Liver (tissue), 9 donors: ENCODE measurements around the gene APOL4. TPM values are rescaled to one million over a fixed set of nuclear protein-coding genes. Genes with fewer than 3 reads are reported as not detected.

ENCODE experiments used
- DNase-seq: peaks from one replicate; pipeline ENCODE4 v3.0.0-alpha.2; 2017; ENCODE audit warnings: low spot score
- H3K27ac ChIP-seq, 2 donors: one replicate each; pipeline ENCODE4 v1.7.0; 2013; ENCODE audit warnings: inconsistent platforms in 2 of 2, low read length in 2 of 2, control low read depth in 1 of 2, low read depth in 1 of 2, mild to moderate bottlenecking in 1 of 2
- H3K27me3 ChIP-seq, 4 donors: one replicate each; pipeline versions ENCODE4 v1.6.1 to v1.7.0; 2013; ENCODE audit warnings: low read length in 3 of 4, inconsistent platforms in 1 of 4, mild to moderate bottlenecking in 1 of 4, moderate library complexity in 1 of 4; ENCODE audit not compliant: control insufficient read depth in 4 of 4, insufficient read depth in 4 of 4
- H3K36me3 ChIP-seq, 4 donors: one replicate each; pipeline versions ENCODE4 v1.6.1 to v1.7.0; 2013; ENCODE audit warnings: low read length in 3 of 4, mild to moderate bottlenecking in 3 of 4, low read depth in 1 of 4, moderate library complexity in 1 of 4; ENCODE audit not compliant: control insufficient read depth in 4 of 4, insufficient read depth in 3 of 4
- H3K4me1 ChIP-seq, 4 donors: one replicate each; pipeline versions ENCODE4 v1.6.1 to v1.7.0; 2013; ENCODE audit warnings: low read length in 3 of 4, mild to moderate bottlenecking in 3 of 4, moderate library complexity in 1 of 4; ENCODE audit not compliant: control insufficient read depth in 4 of 4, insufficient read depth in 4 of 4
- H3K4me3 ChIP-seq, 3 donors: one replicate each; pipeline versions ENCODE4 v1.6.1 to v1.7.0; 2013; ENCODE audit warnings: low read length in 3 of 3, control low read depth in 1 of 3, low read depth in 1 of 3, mild to moderate bottlenecking in 1 of 3
- H3K9ac ChIP-seq, 2 donors: one replicate each; pipeline ENCODE4 v1.7.0; 2013; ENCODE audit warnings: low read length in 2 of 2, mild to moderate bottlenecking in 2 of 2, moderate library complexity in 2 of 2, control low read depth in 1 of 2, low read depth in 1 of 2
- H3K9me3 ChIP-seq, 4 donors: one replicate each; pipeline versions ENCODE4 v1.6.1 to v1.7.0; 2013; ENCODE audit warnings: low read length in 3 of 4; ENCODE audit not compliant: control insufficient read depth in 4 of 4
- EGR1 ChIP-seq, 2 donors: IDR thresholded peaks; 2 replicates each; pipeline ENCODE4 v1.6.1; 2016 to 2018; ENCODE audit warnings: antibody characterized with exemption in 2 of 2, low read depth in 2 of 2
- FOXA1 ChIP-seq: IDR thresholded peaks from 2 replicates; pipeline ENCODE4 v1.6.1; 2016; ENCODE audit warnings: antibody characterized with exemption
- FOXA2 ChIP-seq: IDR thresholded peaks from 2 replicates; pipeline ENCODE4 v1.6.1; 2016; ENCODE audit warnings: antibody characterized with exemption
- GABPA ChIP-seq, 2 donors: IDR thresholded peaks in 1 of 2; conservative IDR thresholded peaks in 1 of 2; 2 replicates each; pipeline ENCODE4 v1.6.1; 2016; ENCODE audit warnings: antibody characterized with exemption in 2 of 2, mild to moderate bottlenecking in 1 of 2, moderate library complexity in 1 of 2
- HNF4A ChIP-seq, 2 donors: conservative IDR thresholded peaks; 2 replicates each; pipeline ENCODE4 v1.6.1; 2016; ENCODE audit warnings: antibody characterized with exemption in 2 of 2, mild to moderate bottlenecking in 2 of 2
- HNF4G ChIP-seq: IDR thresholded peaks from 2 replicates; pipeline ENCODE4 v1.6.1; 2016; ENCODE audit warnings: antibody characterized with exemption
- JUND ChIP-seq, 2 donors: IDR thresholded peaks; 2 replicates each; pipeline ENCODE4 v1.6.1; 2016; ENCODE audit warnings: antibody characterized with exemption in 2 of 2
- NR2F2 ChIP-seq: IDR thresholded peaks from 2 replicates; pipeline ENCODE4 v1.6.1; 2016; ENCODE audit warnings: antibody characterized with exemption
- RAD21 ChIP-seq, 2 donors: IDR thresholded peaks; 2 replicates each; pipeline ENCODE4 v1.6.1; 2016; ENCODE audit warnings: antibody characterized with exemption in 2 of 2, mild to moderate bottlenecking in 2 of 2
- RXRA ChIP-seq, 2 donors: IDR thresholded peaks; 2 replicates each; pipeline ENCODE4 v1.6.1; 2017 to 2018; ENCODE audit warnings: antibody characterized with exemption in 2 of 2, mild to moderate bottlenecking in 1 of 2
- SP1 ChIP-seq: IDR thresholded peaks from 2 replicates; pipeline ENCODE4 v1.6.1; 2018; ENCODE audit warnings: antibody characterized with exemption, mild to moderate bottlenecking
- TAF1 ChIP-seq: conservative IDR thresholded peaks from 2 replicates; pipeline ENCODE4 v1.6.1; 2016; ENCODE audit warnings: antibody characterized with exemption, mild to moderate bottlenecking
- YY1 ChIP-seq: IDR thresholded peaks from 2 replicates; pipeline ENCODE4 v1.6.1; 2016; ENCODE audit warnings: antibody characterized with exemption, mild to moderate bottlenecking
- WGBS: extraction: QIAGEN DNeasy Blood & Tissue Kit; methylation state at CpG from one replicate; pipeline ENCODE4 v1.1.7; 2013; 5-methylcytosine and 5-hydroxymethylcytosine counted together
- polyA plus RNA-seq, 2 donors: library from polyadenylated mRNA; stranded (reverse) in 1 of 2; unstranded in 1 of 2; fragments of 200-250 nt in 1 of 2; fragments of >200 nt in 1 of 2; fragmentation: Nextera tagmentation in 1 of 2; extraction: Ambion mirVana in 1 of 2; gene quantifications; one replicate each; pipeline versions ENCODE4 v1.2.1 to v1.2.3, GENCODE V29; 2013 to 2015
- total RNA-seq, 2 donors: library from RNA; depleted of rRNA; stranded (reverse); fragments of >200 nt; gene quantifications; one replicate each; pipeline ENCODE4 v1.2.3, GENCODE V29; 2014
- TF ChIP-seq, protein P1 (sequence below): IDR thresholded peaks from 2 replicates; pipeline ENCODE4 v1.6.1; 2016; ENCODE audit warnings: antibody characterized with exemption
- TF ChIP-seq, protein P2 (sequence below): IDR thresholded peaks from 2 replicates; pipeline ENCODE4 v1.6.1; 2016; ENCODE audit warnings: antibody characterized with exemption
- TF ChIP-seq, protein P3 (sequence below): IDR thresholded peaks from 2 replicates; pipeline ENCODE4 v1.6.1; 2016; ENCODE audit warnings: antibody characterized with exemption
- TF ChIP-seq, protein P4 (sequence below): fragments of 150-350 bp; IDR thresholded peaks from 2 replicates; pipeline ENCODE4 v1.5.1; 2017; ENCODE audit warnings: improper control_type of control experiment, low read depth, low read length; ENCODE audit not compliant: missing input control
- TF ChIP-seq, protein P5 (sequence below): IDR thresholded peaks from 2 replicates; pipeline ENCODE4 v1.6.1; 2016; ENCODE audit warnings: antibody characterized with exemption, mild to moderate bottlenecking
- donor health status: healthy.
- donor health status: healthy.
- donor health status: healthy.
- donor health status: healthy.
- donor health status: healthy.

APOL4 gene
- total and polyA plus RNA-seq, 4 donors: 0.59 to 2.3 (median 1.8) TPM

DNA sequence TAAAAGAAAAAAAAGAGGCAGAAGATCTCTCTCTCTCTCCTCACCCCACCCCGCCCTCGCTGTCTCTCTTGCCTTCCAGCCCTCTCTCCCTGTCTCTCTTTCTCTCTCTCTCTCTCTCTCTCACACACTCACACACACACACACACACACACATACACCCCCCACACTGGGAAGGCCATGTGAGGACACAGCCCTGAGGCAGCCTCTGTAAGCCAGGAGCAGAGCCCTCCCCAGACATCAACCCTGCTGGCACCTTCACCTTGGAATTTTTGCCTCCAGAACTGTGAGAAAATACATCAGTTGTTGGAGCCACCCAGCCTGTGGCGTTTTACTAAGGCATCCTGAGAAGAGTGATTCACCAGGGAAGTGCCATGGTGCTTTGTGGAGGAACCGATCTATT, 55.7 kb downstream of the APOL4 start:
- Histone ChIP-seq H3K27ac (no peak overlapping the region), H3K9ac (no peak overlapping the region), H3K36me3 (peaks cover 0 to 23% (median 10%) of the 10 kb centered on the region in 4 donors), H3K9me3 (no peaks in the 10 kb centered on the region), H3K27me3 (no peaks in the 10 kb centered on the region), H3K4me3 (no peak overlapping the region), H3K4me1 (peaks cover 5 to 57% (median 42%) of the 10 kb centered on the region in 4 donors)
- TF ChIP-seq RXRA (IDR thresholded peaks at IDR 0.05) (peak in 1 of 2 donors; percentile 29), JUND (IDR thresholded peaks at IDR 0.05) (no peak), YY1 (no peak), HNF4G (no peak)
- DNase-seq: no peak
- WGBS: 78% methylated on average over 4 of the region's 4 CpGs

DNA sequence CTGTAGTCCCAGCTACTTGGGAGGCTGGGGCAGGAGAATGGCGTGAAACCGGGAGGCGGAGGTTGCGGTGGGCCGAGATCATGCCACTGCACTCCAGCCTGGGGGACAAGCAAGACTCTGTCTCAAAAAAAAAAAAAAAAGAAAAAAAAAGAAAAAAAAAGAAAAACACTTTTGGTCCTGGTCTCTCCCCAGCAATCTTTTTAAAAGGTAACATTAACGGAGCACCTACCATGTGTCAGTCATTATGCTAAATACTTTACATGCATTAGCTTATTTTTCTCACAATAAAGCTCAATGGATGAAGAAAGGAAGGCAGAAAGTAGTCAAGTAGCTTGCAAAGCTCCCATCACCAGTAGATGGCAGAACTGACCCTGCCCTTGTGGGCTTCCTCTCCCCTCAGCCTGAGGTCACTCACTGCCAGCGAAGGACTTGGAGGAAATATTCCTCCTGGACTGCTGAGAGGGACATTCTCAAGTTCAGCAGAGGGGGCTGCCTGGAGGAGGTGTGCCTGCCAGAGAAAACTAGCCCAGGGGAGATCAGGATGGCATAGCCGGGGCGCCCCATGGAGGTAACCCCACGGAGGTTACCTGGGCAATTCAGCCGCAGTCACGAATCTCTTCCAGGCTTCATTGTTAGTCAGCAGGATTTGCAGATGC, 56.6 kb downstream of the APOL4 start:
- whole genome bisulfite sequencing: 55% methylated on average over 12 of the region's 12 CpGs
- no peaks in the 10 kb centered on the region for H3K9me3 ChIP-seq
- peaks cover 0 to 31% (median 12%) of the 10 kb centered on the region in 4 donors for H3K36me3 ChIP-seq
- H3K4me3 ChIP-seq: no peak overlapping the region
- peak overlapping the region in 1 of 2 donors; percentile 28 for H3K27ac ChIP-seq
- H3K9ac ChIP-seq: no peak overlapping the region
- H3K4me1 ChIP-seq: peaks cover 5 to 52% (median 40%) of the 10 kb centered on the region in 4 donors
- no peak for DNase-seq
- no peak for TF ChIP-seq GABPA (IDR thresholded peaks at IDR 0.05 in 1 of 2, conservative IDR thresholded peaks at IDR 0.05 in 1 of 2)
- no peak for TF ChIP-seq YY1
- TF ChIP-seq NR2F2: peak; percentile 68
- peak; percentile 25 for TF ChIP-seq HNF4G
- peak; percentile 96 to 97 for TF ChIP-seq RAD21 (IDR thresholded peaks at IDR 0.05)
- TF ChIP-seq, protein P1, sequence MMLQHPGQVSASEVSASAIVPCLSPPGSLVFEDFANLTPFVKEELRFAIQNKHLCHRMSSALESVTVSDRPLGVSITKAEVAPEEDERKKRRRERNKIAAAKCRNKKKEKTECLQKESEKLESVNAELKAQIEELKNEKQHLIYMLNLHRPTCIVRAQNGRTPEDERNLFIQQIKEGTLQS: no peak
- TF ChIP-seq TAF1: no peak
- TF ChIP-seq FOXA1: no peak
- TF ChIP-seq, protein P2, sequence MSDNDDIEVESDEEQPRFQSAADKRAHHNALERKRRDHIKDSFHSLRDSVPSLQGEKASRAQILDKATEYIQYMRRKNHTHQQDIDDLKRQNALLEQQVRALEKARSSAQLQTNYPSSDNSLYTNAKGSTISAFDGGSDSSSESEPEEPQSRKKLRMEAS: no peak
- TF ChIP-seq, protein P3, sequence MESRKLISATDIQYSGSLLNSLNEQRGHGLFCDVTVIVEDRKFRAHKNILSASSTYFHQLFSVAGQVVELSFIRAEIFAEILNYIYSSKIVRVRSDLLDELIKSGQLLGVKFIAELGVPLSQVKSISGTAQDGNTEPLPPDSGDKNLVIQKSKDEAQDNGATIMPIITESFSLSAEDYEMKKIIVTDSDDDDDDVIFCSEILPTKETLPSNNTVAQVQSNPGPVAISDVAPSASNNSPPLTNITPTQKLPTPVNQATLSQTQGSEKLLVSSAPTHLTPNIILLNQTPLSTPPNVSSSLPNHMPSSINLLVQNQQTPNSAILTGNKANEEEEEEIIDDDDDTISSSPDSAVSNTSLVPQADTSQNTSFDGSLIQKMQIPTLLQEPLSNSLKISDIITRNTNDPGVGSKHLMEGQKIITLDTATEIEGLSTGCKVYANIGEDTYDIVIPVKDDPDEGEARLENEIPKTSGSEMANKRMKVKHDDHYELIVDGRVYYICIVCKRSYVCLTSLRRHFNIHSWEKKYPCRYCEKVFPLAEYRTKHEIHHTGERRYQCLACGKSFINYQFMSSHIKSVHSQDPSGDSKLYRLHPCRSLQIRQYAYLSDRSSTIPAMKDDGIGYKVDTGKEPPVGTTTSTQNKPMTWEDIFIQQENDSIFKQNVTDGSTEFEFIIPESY: no peak
- TF ChIP-seq, protein P4, sequence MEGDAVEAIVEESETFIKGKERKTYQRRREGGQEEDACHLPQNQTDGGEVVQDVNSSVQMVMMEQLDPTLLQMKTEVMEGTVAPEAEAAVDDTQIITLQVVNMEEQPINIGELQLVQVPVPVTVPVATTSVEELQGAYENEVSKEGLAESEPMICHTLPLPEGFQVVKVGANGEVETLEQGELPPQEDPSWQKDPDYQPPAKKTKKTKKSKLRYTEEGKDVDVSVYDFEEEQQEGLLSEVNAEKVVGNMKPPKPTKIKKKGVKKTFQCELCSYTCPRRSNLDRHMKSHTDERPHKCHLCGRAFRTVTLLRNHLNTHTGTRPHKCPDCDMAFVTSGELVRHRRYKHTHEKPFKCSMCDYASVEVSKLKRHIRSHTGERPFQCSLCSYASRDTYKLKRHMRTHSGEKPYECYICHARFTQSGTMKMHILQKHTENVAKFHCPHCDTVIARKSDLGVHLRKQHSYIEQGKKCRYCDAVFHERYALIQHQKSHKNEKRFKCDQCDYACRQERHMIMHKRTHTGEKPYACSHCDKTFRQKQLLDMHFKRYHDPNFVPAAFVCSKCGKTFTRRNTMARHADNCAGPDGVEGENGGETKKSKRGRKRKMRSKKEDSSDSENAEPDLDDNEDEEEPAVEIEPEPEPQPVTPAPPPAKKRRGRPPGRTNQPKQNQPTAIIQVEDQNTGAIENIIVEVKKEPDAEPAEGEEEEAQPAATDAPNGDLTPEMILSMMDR: peak; percentile 82
- no peak for TF ChIP-seq EGR1 (IDR thresholded peaks at IDR 0.05; ENCODE audit: low read depth in 2 of 2)
- TF ChIP-seq FOXA2: no peak
- TF ChIP-seq JUND (IDR thresholded peaks at IDR 0.05): no peak
- peak; percentile 12 to 40 for TF ChIP-seq HNF4A (conservative IDR thresholded peaks at IDR 0.05)
- no peak for TF ChIP-seq SP1
- TF ChIP-seq, protein P5, sequence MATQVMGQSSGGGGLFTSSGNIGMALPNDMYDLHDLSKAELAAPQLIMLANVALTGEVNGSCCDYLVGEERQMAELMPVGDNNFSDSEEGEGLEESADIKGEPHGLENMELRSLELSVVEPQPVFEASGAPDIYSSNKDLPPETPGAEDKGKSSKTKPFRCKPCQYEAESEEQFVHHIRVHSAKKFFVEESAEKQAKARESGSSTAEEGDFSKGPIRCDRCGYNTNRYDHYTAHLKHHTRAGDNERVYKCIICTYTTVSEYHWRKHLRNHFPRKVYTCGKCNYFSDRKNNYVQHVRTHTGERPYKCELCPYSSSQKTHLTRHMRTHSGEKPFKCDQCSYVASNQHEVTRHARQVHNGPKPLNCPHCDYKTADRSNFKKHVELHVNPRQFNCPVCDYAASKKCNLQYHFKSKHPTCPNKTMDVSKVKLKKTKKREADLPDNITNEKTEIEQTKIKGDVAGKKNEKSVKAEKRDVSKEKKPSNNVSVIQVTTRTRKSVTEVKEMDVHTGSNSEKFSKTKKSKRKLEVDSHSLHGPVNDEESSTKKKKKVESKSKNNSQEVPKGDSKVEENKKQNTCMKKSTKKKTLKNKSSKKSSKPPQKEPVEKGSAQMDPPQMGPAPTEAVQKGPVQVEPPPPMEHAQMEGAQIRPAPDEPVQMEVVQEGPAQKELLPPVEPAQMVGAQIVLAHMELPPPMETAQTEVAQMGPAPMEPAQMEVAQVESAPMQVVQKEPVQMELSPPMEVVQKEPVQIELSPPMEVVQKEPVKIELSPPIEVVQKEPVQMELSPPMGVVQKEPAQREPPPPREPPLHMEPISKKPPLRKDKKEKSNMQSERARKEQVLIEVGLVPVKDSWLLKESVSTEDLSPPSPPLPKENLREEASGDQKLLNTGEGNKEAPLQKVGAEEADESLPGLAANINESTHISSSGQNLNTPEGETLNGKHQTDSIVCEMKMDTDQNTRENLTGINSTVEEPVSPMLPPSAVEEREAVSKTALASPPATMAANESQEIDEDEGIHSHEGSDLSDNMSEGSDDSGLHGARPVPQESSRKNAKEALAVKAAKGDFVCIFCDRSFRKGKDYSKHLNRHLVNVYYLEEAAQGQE: no peak
- TF ChIP-seq RXRA (IDR thresholded peaks at IDR 0.05): peak; percentile 54 to 75
- H3K27me3 ChIP-seq: no peaks in the 10 kb centered on the region
